Measurements from ENCODE around the gene MAPK8. TPM values are rescaled to one million over a fixed set of nuclear protein-coding genes. Genes with fewer than 3 reads are reported as not detected.
A peak's percentile ranks its signal among the peaks of the same experiment; 100 is the strongest.

MAPK8 gene
- total RNA-seq, 1 donor from 2014 or later, result 53.7 TPM

DNA sequence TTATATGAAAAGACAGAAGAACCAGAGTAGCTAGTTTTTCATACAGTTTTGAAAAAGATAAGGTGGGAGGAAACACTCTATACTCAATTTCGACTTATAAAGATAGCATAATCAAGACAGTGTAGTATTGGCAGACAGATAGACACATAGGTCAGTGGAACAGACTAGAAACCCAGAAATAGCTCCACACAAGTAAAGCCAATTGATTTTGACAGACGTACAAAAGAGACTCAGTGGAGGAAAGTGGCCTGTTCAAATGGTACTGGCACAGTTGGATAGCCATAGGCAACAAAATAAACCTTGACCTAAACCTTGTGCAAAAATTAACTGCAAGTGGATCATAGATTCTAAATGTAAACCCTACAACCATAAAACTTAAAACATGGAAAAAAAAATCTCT is 46.8 kb downstream of the MAPK8 start:
- DNase-seq (ENCODE audit: low spot score), result no peak
- Mint-ChIP-seq H3K9me3 (ENCODE audit: unreplicated experiment) (no peaks in the 10 kb centered on the region), H3K4me1 (ENCODE audit: unreplicated experiment) (peaks cover 14% of the 10 kb centered on the region), H3K36me3 (ENCODE audit: low read depth, unreplicated experiment) (peaks cover 9% of the 10 kb centered on the region), H3K27me3 (ENCODE audit: unreplicated experiment) (peaks cover 3% of the 10 kb centered on the region), H3K4me3 (ENCODE audit: unreplicated experiment) (no peak overlapping the region), H3K27ac (ENCODE audit: unreplicated experiment) (no peak overlapping the region)
- TF ChIP-seq, protein P1, sequence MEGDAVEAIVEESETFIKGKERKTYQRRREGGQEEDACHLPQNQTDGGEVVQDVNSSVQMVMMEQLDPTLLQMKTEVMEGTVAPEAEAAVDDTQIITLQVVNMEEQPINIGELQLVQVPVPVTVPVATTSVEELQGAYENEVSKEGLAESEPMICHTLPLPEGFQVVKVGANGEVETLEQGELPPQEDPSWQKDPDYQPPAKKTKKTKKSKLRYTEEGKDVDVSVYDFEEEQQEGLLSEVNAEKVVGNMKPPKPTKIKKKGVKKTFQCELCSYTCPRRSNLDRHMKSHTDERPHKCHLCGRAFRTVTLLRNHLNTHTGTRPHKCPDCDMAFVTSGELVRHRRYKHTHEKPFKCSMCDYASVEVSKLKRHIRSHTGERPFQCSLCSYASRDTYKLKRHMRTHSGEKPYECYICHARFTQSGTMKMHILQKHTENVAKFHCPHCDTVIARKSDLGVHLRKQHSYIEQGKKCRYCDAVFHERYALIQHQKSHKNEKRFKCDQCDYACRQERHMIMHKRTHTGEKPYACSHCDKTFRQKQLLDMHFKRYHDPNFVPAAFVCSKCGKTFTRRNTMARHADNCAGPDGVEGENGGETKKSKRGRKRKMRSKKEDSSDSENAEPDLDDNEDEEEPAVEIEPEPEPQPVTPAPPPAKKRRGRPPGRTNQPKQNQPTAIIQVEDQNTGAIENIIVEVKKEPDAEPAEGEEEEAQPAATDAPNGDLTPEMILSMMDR (IDR thresholded peaks at IDR 0.05; ENCODE audit: unreplicated experiment), result no peak

- H3K27me3 Mint-ChIP-seq (ENCODE audit: unreplicated experiment), result no peaks in the 10 kb centered on the region
- TF ChIP-seq, protein P1 (IDR thresholded peaks at IDR 0.05; ENCODE audit: unreplicated experiment), result no peak
- no peak for DNase-seq (ENCODE audit: low spot score)
- peaks cover 30% of the 10 kb centered on the region for H3K4me1 Mint-ChIP-seq (ENCODE audit: unreplicated experiment)
- H3K4me3 Mint-ChIP-seq (ENCODE audit: unreplicated experiment), result peak overlapping the region; percentile 7
- peaks cover 3% of the 10 kb centered on the region for H3K36me3 Mint-ChIP-seq (ENCODE audit: low read depth, unreplicated experiment)
- no peaks in the 10 kb centered on the region for H3K9me3 Mint-ChIP-seq (ENCODE audit: unreplicated experiment)
- H3K27ac Mint-ChIP-seq (ENCODE audit: unreplicated experiment), result no peak overlapping the region
Measured at GRCh38 chr10:48357631-48358030, 51.2 kb downstream of the MAPK8 start.

DNA sequence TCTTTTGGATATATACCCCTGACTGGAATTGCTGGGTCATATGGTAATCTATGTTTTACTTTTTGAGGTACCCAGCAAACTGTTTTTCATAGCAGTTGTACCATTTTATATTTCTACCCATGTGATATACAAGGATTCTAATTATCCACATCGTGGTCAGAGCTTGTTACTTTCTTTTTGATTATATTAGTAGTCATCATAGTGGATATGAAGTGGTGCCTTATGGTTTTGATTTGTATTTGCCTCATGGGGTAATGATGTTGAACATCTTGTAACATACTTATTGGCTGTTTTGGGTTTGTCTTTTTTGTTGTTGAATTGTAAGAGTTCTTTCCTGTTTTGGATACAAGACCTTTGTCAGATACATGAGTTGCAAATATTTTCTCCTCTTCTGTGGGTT is 51.7 kb downstream of the MAPK8 start:
- H3K27ac Mint-ChIP-seq (ENCODE audit: unreplicated experiment), result peak overlapping the region; percentile 74
- H3K4me3 Mint-ChIP-seq (ENCODE audit: unreplicated experiment), result peak overlapping the region; percentile 7
- H3K36me3 Mint-ChIP-seq (ENCODE audit: low read depth, unreplicated experiment), result peaks cover 3% of the 10 kb centered on the region
- no peak for DNase-seq (ENCODE audit: low spot score)
- TF ChIP-seq, protein P1 (IDR thresholded peaks at IDR 0.05; ENCODE audit: unreplicated experiment), result no peak
- no peaks in the 10 kb centered on the region for H3K9me3 Mint-ChIP-seq (ENCODE audit: unreplicated experiment)
- peaks cover 30% of the 10 kb centered on the region for H3K4me1 Mint-ChIP-seq (ENCODE audit: unreplicated experiment)
- H3K27me3 Mint-ChIP-seq (ENCODE audit: unreplicated experiment), result no peaks in the 10 kb centered on the region

DNA sequence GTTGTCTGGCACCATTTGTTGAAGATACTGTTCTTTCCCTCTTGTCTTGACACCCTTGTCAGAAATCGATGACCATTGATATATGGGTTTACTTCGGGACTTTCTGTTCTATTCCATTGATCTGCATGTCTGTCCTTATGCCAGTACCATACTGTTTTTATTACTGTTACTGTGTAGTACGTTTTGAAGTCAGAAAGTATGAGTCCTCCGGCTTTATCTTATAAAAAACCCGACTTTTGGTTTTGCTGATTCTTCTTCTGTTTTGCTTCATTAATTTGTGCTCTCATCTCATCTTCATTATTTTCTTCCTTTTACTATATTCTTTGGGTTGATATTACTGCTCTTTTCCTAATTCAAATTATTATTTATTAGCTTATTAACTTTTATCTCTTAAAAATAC is 52.4 kb downstream of the MAPK8 start:
- peaks cover 32% of the 10 kb centered on the region for H3K4me1 Mint-ChIP-seq (ENCODE audit: unreplicated experiment)
- H3K9me3 Mint-ChIP-seq (ENCODE audit: unreplicated experiment), result no peaks in the 10 kb centered on the region
- no peak overlapping the region for H3K27ac Mint-ChIP-seq (ENCODE audit: unreplicated experiment)
- peaks cover 3% of the 10 kb centered on the region for H3K36me3 Mint-ChIP-seq (ENCODE audit: low read depth, unreplicated experiment)
- no peak for DNase-seq (ENCODE audit: low spot score)
- H3K27me3 Mint-ChIP-seq (ENCODE audit: unreplicated experiment), result no peaks in the 10 kb centered on the region
- no peak overlapping the region for H3K4me3 Mint-ChIP-seq (ENCODE audit: unreplicated experiment)
- TF ChIP-seq, protein P1 (IDR thresholded peaks at IDR 0.05; ENCODE audit: unreplicated experiment), result no peak

DNA sequence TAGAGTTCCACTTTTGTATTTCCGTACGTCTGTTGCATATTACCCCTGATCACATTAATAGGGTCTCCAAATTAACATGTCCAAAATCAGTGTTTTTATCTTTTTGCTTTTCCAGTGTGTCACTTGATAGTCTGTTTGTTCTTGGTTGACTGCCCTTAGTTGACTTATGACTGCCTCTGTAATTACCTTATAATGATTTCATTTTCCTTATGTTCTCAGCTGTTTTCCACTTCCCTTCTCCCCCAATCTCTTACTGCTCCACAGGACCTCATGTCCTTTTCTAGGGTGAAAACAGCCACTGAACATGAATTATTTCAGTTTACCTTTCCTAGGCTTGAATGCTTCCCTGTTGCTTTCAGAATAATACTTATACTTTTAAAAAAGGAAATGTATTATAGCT is 54.7 kb downstream of the MAPK8 start:
- Mint-ChIP-seq H3K36me3 (ENCODE audit: low read depth, unreplicated experiment) (peaks cover 3% of the 10 kb centered on the region), H3K27me3 (ENCODE audit: unreplicated experiment) (no peaks in the 10 kb centered on the region), H3K4me1 (ENCODE audit: unreplicated experiment) (peaks cover 38% of the 10 kb centered on the region), H3K4me3 (ENCODE audit: unreplicated experiment) (no peak overlapping the region), H3K9me3 (ENCODE audit: unreplicated experiment) (no peaks in the 10 kb centered on the region), H3K27ac (ENCODE audit: unreplicated experiment) (no peak overlapping the region)
- DNase-seq (ENCODE audit: low spot score), result no peak
- TF ChIP-seq, protein P1 (IDR thresholded peaks at IDR 0.05; ENCODE audit: unreplicated experiment), result no peak

All from endothelial cell (in vitro differentiated cells).